NCI-H748 (cell line): Measurements from ENCODE around the gene NSDHL.
"Not testable (repeated sequence)": the region's sequence is repeated elsewhere in the genome, so short reads cannot be mapped to it uniquely, and the experiment has no call there.

Source experiments
- DNase-seq: peaks from one replicate; lab custom pipeline; 2025; ENCODE audit not compliant: unreplicated experiment; lab: John Stamatoyannopoulos, UW

The NSDHL gene

GRCh38 chrX:152830312-152831305 lies at the start of gene NSDHL, which contains the start of gene CETN2:
TSS of gene NSDHL (plus strand) at chrX:152831063. CDS start at chrX:152846325, 15,262 bp downstream.
TSS of gene CETN2 (minus strand) at chrX:152830757. CDS start at chrX:152830710, 47 bp downstream.
- DNase-seq, result peak; percentile 96

- not testable (repeated sequence) for DNase-seq
These were observed 43.8 kb upstream of the NSDHL start for GRCh38 chrX:152787062-152787461.

DNA sequence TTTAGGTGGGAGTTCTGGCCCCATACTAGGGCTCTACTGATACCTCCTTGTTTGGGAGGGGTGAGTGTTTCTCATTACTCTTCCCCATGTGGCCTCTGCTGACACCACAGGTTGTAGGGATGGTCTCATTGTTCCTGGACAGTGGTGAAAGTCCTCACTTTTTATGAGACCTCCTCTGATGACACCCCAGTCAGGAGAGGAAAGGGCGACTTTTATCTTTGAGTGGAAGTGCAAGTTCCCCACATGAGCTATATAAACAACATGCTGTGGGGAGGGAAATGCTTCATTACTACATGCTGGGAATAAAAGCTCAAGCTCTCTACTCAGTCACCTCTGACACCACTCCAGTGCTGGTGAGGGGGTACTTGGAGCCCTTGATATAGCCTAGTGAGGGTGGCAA lies 31.9 kb upstream of the NSDHL start:
- no peak for DNase-seq

GRCh38 chrX:152806035-152806434 lies 24.8 kb upstream of the NSDHL start:
- no peak for DNase-seq

- DNase-seq, result peak; percentile 63
These were observed 20.5 kb upstream of the NSDHL start for GRCh38 chrX:152810403-152810802.

GRCh38 chrX:152813206-152813605 lies 17.7 kb upstream of the NSDHL start:
- no peak for DNase-seq

DNA sequence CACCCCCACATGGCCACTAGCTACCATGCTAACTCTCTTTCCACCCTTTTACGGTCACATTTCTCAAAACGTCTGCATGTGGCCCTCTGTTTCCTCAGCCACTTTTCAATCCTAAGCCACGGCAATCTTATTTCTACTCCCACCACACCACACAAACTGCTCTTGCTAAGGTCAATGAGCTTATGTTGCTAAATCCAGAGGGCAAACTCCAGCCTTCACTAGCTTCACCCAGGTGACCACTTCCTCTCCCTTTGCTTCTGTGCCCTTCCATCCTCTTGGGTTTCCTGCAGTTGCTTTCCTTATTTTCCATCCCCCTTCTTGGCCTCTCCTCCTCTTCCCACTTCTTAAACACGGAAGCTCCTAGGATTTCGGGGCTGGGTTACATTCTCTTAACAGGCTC lies 16.8 kb upstream of the NSDHL start:
- no peak for DNase-seq

DNA sequence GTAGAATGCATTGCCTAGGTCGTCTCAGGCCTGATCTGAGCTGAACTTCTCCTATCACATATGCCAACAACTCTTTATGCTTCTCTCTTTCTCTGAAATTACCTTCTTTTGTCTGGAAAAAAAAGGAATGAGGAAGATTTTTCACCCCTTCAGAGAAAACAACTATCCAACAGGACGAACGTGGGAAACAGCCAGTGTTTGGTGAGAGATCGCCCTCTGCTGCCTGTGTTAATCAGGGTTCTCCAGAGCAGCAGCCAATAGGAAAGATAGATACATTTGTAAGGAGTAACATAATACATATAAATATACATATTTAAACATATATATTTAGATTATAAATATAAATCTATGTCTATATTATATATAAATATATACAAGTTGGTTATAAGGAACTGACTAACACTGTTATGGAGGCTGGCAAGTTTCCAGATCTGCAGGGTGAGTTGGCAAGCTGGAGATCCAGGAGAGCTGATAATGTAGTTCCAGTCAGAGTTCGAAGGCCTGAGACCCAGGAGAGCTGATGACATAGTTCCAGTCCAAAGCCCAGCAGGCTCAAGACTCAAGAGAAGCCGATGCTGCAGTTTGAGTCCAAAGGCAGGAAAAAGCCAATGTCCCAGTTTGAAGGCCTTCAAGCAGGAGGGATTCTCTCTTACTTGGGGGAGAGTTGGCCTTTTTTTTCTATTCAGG lies 13.6 kb upstream of the NSDHL start:
- DNase-seq, result peak; percentile 11

- no peak for DNase-seq
These were observed 12.5 kb upstream of the NSDHL start for GRCh38 chrX:152818356-152818755.

- DNase-seq, result no peak
These were observed 11.6 kb upstream of the NSDHL start for GRCh38 chrX:152819266-152819665.

GRCh38 chrX:152819732-152820131 lies 11.1 kb upstream of the NSDHL start:
- no peak for DNase-seq

- peak; percentile 50 for DNase-seq
These were observed 9.6 kb upstream of the NSDHL start for GRCh38 chrX:152821145-152821765.

DNA sequence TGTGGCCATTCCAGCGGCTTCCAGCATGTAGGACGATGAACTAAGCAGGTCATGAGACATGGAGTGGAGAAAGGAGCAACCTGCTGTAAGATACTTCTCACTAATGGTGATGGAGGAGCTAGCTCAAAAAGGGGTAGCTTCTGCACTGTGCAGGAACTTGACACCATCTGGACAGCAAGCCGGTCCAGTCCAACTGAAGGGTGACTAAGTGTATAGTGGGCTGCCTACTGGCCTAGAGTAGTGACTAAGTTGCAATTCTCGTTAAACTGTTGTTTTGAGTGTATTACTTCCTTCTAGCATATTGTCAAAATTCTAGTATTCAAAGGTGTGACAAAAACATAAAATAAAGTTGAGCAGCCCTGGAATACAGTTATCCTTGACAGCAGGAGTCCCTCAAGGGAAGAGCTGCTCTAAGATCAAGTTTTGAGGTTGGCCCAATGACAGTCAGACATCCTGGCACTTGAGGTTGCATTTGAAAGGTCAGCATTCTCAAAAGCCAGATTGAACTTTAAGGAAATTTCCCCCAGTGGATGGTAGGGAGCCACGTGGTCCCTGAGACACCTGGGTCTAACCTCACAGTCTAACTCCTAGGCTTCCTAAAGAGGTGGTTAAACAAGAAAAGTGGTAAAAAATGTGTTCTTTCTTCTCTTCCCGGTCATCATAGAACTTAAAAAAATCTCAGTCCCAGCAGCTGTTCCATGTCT lies 8.3 kb upstream of the NSDHL start:
- no peak for DNase-seq

- no peak for DNase-seq
These were observed 7.2 kb upstream of the NSDHL start for GRCh38 chrX:152823657-152824056.

GRCh38 chrX:152824841-152825374 lies 6.0 kb upstream of the NSDHL start:
- DNase-seq, result no peak

DNA sequence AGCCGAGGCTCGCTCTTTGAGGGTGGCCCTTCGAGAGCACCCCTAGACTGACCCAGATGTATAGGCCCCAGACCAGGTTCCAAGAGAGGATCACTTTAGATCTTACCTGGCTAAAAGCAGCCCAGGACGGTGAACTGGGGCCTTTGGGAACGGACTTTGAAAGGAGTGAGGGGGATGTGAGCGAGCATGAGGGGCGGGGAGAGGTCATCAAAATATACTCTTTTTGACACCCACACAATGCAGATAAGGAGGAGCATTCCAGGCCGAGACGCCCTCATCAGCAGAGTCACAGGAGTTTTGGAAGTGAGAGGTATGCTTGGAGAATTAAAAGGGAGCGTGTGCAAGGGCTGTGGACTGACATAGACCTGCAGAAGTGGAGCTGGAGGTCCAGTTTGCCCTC lies 528 bp downstream of the NSDHL start:
- no peak for DNase-seq

GRCh38 chrX:152832520-152832919 lies 1.7 kb downstream of the NSDHL start:
- no peak for DNase-seq

DNA sequence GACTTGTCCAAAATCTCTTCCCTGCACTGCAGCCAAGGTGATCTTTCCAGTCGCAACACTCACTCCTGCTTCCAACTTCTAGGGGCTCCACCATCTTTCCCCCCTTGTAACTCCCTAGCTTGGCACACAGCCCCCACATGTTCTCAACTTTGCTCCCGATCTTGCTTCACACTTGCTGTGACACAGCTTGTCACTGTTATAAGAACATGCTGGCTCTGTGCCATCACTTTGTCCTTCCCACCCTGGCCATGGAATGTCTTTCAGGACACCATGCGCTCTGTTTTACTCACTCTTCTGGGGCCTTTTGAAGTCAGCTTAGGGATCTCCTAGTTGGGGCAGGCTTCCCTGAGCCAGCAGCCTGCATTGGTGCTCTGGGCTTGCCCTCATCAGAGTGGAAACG lies 2.5 kb downstream of the NSDHL start:
- no peak for DNase-seq

DNA sequence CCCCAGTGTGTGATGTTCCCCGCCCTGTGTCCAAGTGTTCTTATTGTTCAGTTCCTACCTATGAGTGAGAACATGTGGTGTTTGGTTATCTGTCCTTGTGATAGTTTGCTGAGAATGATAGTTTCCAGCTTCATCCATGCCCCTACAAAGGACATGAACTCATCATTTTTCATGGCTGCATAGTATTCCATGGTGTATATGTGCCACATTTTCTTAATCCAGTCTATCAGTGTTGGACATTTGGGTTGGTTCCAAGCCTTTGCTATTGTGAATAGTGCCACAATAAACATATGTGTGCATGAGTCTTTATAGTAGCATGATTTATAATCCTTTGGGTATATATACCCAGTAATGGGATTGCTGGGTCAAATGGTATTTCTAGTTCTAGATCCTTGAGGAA lies 4.6 kb downstream of the NSDHL start:
- DNase-seq, result not testable (repeated sequence)

DNA sequence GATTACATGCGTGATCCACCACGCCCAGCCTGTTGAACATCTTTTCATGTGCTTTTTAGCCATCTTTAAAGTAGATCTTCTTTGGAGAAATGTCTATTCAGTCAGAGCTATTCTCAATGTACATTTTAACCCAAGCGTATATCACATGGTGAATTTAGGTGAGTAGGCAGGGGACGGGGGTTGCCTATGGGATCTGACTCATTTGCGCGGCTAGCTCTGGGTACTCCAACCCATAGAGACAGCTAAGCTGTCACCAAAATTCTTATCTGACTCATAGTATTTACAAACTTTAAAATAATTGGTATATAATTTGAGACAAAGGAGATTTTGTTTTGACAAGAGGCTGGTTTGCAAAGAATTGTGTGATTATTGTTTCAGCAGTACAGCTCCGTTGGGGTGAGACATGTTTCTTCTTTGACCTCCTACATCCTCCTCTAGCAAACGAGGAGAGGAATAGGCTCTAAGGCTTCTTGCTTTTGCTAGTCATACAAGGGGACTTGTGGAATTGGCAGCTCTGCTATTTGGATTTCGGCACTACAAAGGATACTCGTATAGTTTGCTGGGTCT lies 12.0 kb downstream of the NSDHL start:
- no peak for DNase-seq
